Measurements from ENCODE around the gene HS1BP3. TPM values are rescaled to one million over a fixed set of nuclear protein-coding genes. Genes with fewer than 3 reads are reported as not detected.

Gene HS1BP3
- total and polyA plus RNA-seq, 2 of the 4 experiments (the other 2 are of a cell fraction), result 9.0 to 14.8 TPM

DNA sequence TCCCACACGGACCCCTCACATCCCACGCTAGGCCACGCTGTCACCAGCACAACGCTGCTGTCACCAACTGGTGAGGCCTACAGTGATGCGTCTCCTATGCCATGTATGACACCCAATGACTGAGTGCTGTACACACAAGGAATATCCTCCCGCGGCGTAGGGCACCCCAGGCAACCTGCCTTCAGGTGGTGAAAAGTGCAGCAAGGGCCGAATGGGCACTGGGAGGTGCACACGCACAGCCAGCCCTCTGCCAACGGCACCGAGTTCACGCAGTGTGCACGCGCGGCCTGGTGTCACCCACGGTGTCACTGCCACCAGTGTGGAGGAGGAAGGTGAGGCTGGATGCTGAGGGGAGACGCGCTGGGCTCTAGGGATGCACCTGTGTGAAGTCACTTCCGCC is 4.5 kb downstream of the HS1BP3 start:
- Histone ChIP-seq H2AK5ac (ENCODE audit: low read depth, low read length) (no peak overlapping the region), H3K79me1 (ENCODE audit: low read depth in 1 of 2, low read length in 2 of 2) (peaks cover 10 to 51% of the 10 kb centered on the region in 2 experiments; a peak in 3 of 4 replicates), H4K20me1 (ENCODE audit: insufficient read depth, low read length) (peaks cover 20% of the 10 kb centered on the region), H2AFZ (replicated peaks; ENCODE audit: low read length, poor library complexity) (no peak overlapping the region), H3K36me3 (ENCODE audit: control insufficient read depth, insufficient read depth, low read length) (peaks cover 14% of the 10 kb centered on the region; the same call in 1 of the 2 replicates), H4K8ac (ENCODE audit: low read depth in 2 of 2, low read length in 2 of 2) (no peak overlapping the region), H3K9me1 (ENCODE audit: insufficient read depth, low read length) (peaks cover 11% of the 10 kb centered on the region), H3K56ac (ENCODE audit: extremely low read depth, insufficient read depth, low read length) (no peak overlapping the region), H4K5ac (ENCODE audit: low read depth, low read length) (no peak overlapping the region), H3K4me3 (ENCODE audit: insufficient read depth, low read depth, low read length) (no peak overlapping the region), H3K4me1 (ENCODE audit: control insufficient read depth, insufficient read depth, low read length) (peaks cover 7% of the 10 kb centered on the region), H3K18ac (ENCODE audit: low read depth, low read length) (no peak overlapping the region), H2BK5ac (ENCODE audit: low read depth, low read length, poor library complexity, severe bottlenecking) (no peak overlapping the region), H3K23ac (ENCODE audit: low read depth, low read length) (no peak overlapping the region), H2BK15ac (ENCODE audit: low read depth, low read length) (no peak overlapping the region), H3K14ac (replicated peaks; ENCODE audit: low read depth, low read length) (no peak overlapping the region), H2BK20ac (ENCODE audit: low read depth, low read length) (no peak overlapping the region), H2AK9ac (replicated peaks; ENCODE audit: low read depth, low read length, poor library complexity) (no peak overlapping the region), H3K4me2 (ENCODE audit: low read depth, low read length) (no peak overlapping the region), H3K27ac (ENCODE audit: insufficient read depth, low read length) (no peak overlapping the region), H3K9me3 (ENCODE audit: control insufficient read depth, insufficient read depth, low read length) (no peaks in the 10 kb centered on the region), H3K9ac (ENCODE audit: low read depth, low read length) (no peak overlapping the region), H3K4ac (ENCODE audit: low read depth, low read length) (no peak overlapping the region), H3K27me3 (ENCODE audit: control insufficient read depth, insufficient read depth, low read length) (no peaks in the 10 kb centered on the region), H4K91ac (ENCODE audit: insufficient read depth, low read depth, low read length) (no peak overlapping the region), H2BK120ac (ENCODE audit: low read depth, low read length) (no peak overlapping the region)
- in situ Hi-C loops (cut with MboI; ENCODE audit: low sequenced_read_pairs) (no loop called here), intact Hi-C loops (cut with micrococcal nuclease) (no loop called here), dilution Hi-C loops (cut with HindIII; ENCODE audit: low sequenced_read_pairs, unreplicated experiment) (loop anchor here (25.0 kb wide), 1 partner anchor 259 kb away; no protein-coding TSS in a partner anchor)
- no peak for ATAC-seq (ENCODE audit: low read depth)
- ChIA-PET POLR2A (ENCODE audit: unreplicated experiment) (no interaction called here), CTCF (interaction anchor here (0.6 kb wide), 1 partner anchor 827 kb away, joined by 3 read pairs; no protein-coding TSS in a partner anchor)
- BruUV-seq (replicated peaks), result no TSS peak
- no peak for TF ChIP-seq CHD1 (IDR thresholded peaks at IDR 0.05; ENCODE audit: low read depth, low read length)
- TF ChIP-seq NFE2L2 (IDR thresholded peaks at IDR 0.05; ENCODE audit: low read depth, low read length), result no peak
- TF ChIP-seq, protein P1, sequence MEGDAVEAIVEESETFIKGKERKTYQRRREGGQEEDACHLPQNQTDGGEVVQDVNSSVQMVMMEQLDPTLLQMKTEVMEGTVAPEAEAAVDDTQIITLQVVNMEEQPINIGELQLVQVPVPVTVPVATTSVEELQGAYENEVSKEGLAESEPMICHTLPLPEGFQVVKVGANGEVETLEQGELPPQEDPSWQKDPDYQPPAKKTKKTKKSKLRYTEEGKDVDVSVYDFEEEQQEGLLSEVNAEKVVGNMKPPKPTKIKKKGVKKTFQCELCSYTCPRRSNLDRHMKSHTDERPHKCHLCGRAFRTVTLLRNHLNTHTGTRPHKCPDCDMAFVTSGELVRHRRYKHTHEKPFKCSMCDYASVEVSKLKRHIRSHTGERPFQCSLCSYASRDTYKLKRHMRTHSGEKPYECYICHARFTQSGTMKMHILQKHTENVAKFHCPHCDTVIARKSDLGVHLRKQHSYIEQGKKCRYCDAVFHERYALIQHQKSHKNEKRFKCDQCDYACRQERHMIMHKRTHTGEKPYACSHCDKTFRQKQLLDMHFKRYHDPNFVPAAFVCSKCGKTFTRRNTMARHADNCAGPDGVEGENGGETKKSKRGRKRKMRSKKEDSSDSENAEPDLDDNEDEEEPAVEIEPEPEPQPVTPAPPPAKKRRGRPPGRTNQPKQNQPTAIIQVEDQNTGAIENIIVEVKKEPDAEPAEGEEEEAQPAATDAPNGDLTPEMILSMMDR (conservative IDR thresholded peaks at IDR 0.05; ENCODE audit: low read depth, low read length), result no peak
- TF ChIP-seq, protein P2, sequence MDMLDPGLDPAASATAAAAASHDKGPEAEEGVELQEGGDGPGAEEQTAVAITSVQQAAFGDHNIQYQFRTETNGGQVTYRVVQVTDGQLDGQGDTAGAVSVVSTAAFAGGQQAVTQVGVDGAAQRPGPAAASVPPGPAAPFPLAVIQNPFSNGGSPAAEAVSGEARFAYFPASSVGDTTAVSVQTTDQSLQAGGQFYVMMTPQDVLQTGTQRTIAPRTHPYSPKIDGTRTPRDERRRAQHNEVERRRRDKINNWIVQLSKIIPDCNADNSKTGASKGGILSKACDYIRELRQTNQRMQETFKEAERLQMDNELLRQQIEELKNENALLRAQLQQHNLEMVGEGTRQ (IDR thresholded peaks at IDR 0.05; ENCODE audit: low read depth, low read length), result no peak
- TF ChIP-seq RAD21 (IDR thresholded peaks at IDR 0.05; ENCODE audit: low read length), result no peak
- no peak for TF ChIP-seq MAZ (IDR thresholded peaks at IDR 0.05; ENCODE audit: borderline replicate concordance, low read depth, low read length)
- no peak for TF ChIP-seq SMC3 (IDR thresholded peaks at IDR 0.05; ENCODE audit: low read depth, low read length)
- no peak for TF ChIP-seq ELK1 (IDR thresholded peaks at IDR 0.05; ENCODE audit: borderline replicate concordance, low read depth, low read length)
- no peak for TF ChIP-seq MAFK (IDR thresholded peaks at IDR 0.05; ENCODE audit: low read depth, low read length)
- TF ChIP-seq FOS (IDR thresholded peaks at IDR 0.05; ENCODE audit: low read depth, low read length), result no peak
- TF ChIP-seq POLR2A (IDR thresholded peaks at IDR 0.05; ENCODE audit: low read depth, low read length), result no peak
- TF ChIP-seq RCOR1 (IDR thresholded peaks at IDR 0.05; ENCODE audit: insufficient replicate concordance, low read length), result no peak
- no peak for TF ChIP-seq MXI1 (IDR thresholded peaks at IDR 0.05; ENCODE audit: borderline replicate concordance, low read depth, low read length)
- TF ChIP-seq RFX5 (IDR thresholded peaks at IDR 0.05; ENCODE audit: low read depth, low read length), result no peak
- TF ChIP-seq CEBPB (IDR thresholded peaks at IDR 0.05; ENCODE audit: low read depth, low read length), result no peak
- TF ChIP-seq BHLHE40 (IDR thresholded peaks at IDR 0.05; ENCODE audit: low read depth, low read length), result no peak
- DNase-seq, result no peak
- 90% methylated on average over 17 of the region's 20 CpGs; no CpG with 5 or more reads in 1 of the 2 experiments for WGBS, 2 experiments (ENCODE audit: extremely low coverage in 2 of 2, insufficient read length in 1 of 2)
